ENCODE results near the gene SLC38A10.
A peak's percentile ranks its signal among the peaks of the same experiment; 100 is the strongest.
"Not testable (repeated sequence)": the region's sequence is repeated elsewhere in the genome, so short reads cannot be mapped to it uniquely, and the experiment has no call there.

SLC38A10 gene

GRCh38 chr17:81228834-81229665 lies 66.1 kb downstream of the SLC38A10 start:
- no peak for DNase-seq
- intact Hi-C loops (cut with DNase I) = loop anchor here (10.0 kb wide), 1 partner anchor 194 kb away; the partner anchor contains the start of gene BAIAP2

GRCh38 chr17:81228420-81228819 lies 66.7 kb downstream of the SLC38A10 start:
- DNase-seq = peak in 4 of 42 donors; percentile 15 to 35 (median 24)

GRCh38 chr17:81227630-81228029 lies 67.5 kb downstream of the SLC38A10 start:
- intact Hi-C loops (cut with DNase I) = loop anchor here (10.0 kb wide), 1 partner anchor 193 kb away; the partner anchor contains the start of gene BAIAP2
- DNase-seq = not testable (repeated sequence)

More at GRCh38 chr17:81228420-81228819, 66.7 kb downstream of the SLC38A10 start:
- intact Hi-C loops (cut with DNase I) = loop anchor here (10.0 kb wide), 1 partner anchor 194 kb away; the partner anchor contains the start of gene BAIAP2

- peak in 38 of 42 donors; percentile 20 to 79 (median 49) for DNase-seq
- intact Hi-C loops (cut with DNase I) = loop anchor here (10.0 kb wide), 1 partner anchor 189 kb away; the partner anchor contains the start of gene BAIAP2
Measured at GRCh38 chr17:81223762-81224130, 71.4 kb downstream of the SLC38A10 start.

- intact Hi-C loops (cut with DNase I) = loop anchor here (10.0 kb wide), 1 partner anchor 188 kb away; the partner anchor contains the start of gene BAIAP2
- peak; percentile 95 to 100 (median 99) for DNase-seq
Measured at GRCh38 chr17:81222906-81223761, 72.0 kb downstream of the SLC38A10 start, which contains the start of gene CEP131. Gene CEP131 (minus strand): TSS chr17:81222965. CDS start chr17:81220056, 2,909 bp downstream.

- DNase-seq = no peak
- intact Hi-C loops (cut with DNase I) = loop anchor here (10.0 kb wide), 1 partner anchor 188 kb away; the partner anchor contains the start of gene BAIAP2
Measured at GRCh38 chr17:81222620-81222905, 72.5 kb downstream of the SLC38A10 start.

- DNase-seq = no peak
- intact Hi-C loops (cut with DNase I) = loop anchor here (10.0 kb wide), 1 partner anchor 187 kb away; the partner anchor contains the start of gene BAIAP2
Measured at GRCh38 chr17:81221842-81222619, 73.1 kb downstream of the SLC38A10 start.

- no peak for DNase-seq
- intact Hi-C loops (cut with DNase I) = loop anchor here (10.0 kb wide), 1 partner anchor 187 kb away; the partner anchor contains the start of gene BAIAP2
Measured at GRCh38 chr17:81221371-81221841, 73.7 kb downstream of the SLC38A10 start.

- no peak for DNase-seq
- intact Hi-C loops (cut with DNase I) = loop anchor here (10.0 kb wide), 1 partner anchor 185 kb away; the partner anchor contains the start of gene BAIAP2
Measured at GRCh38 chr17:81219476-81220180, 75.5 kb downstream of the SLC38A10 start.

GRCh38 chr17:81218991-81219390 lies 76.1 kb downstream of the SLC38A10 start:
- no peak for DNase-seq
- intact Hi-C loops (cut with DNase I) = no loop called here

GRCh38 chr17:81218459-81218858 lies 76.6 kb downstream of the SLC38A10 start:
- intact Hi-C loops (cut with DNase I) = no loop called here
- DNase-seq = no peak

- DNase-seq = no peak
- intact Hi-C loops (cut with DNase I) = no loop called here
Measured at GRCh38 chr17:81217491-81217890, 77.6 kb downstream of the SLC38A10 start.

GRCh38 chr17:81213978-81214377 lies 81.1 kb downstream of the SLC38A10 start:
- DNase-seq = no peak
- intact Hi-C loops (cut with DNase I) = no loop called here

GRCh38 chr17:81212365-81212764 lies 82.7 kb downstream of the SLC38A10 start:
- intact Hi-C loops (cut with DNase I) = no loop called here
- DNase-seq = no peak

- DNase-seq = no peak
- intact Hi-C loops (cut with DNase I) = no loop called here
Measured at GRCh38 chr17:81210868-81211267, 84.2 kb downstream of the SLC38A10 start.

- intact Hi-C loops (cut with DNase I) = no loop called here
- no peak for DNase-seq
Measured at GRCh38 chr17:81210466-81210865, 84.6 kb downstream of the SLC38A10 start.

- no peak for DNase-seq
Measured at GRCh38 chr17:81209141-81209540, 86.0 kb downstream of the SLC38A10 start.

GRCh38 chr17:81208651-81209050 lies 86.5 kb downstream of the SLC38A10 start:
- DNase-seq = no peak

More at GRCh38 chr17:81209141-81209540, 86.0 kb downstream of the SLC38A10 start:
- intact Hi-C loops (cut with DNase I) = loop anchor here (10.0 kb wide), 1 partner anchor 64 kb away; no protein-coding TSS in a partner anchor

More at GRCh38 chr17:81208651-81209050, 86.5 kb downstream of the SLC38A10 start:
- intact Hi-C loops (cut with DNase I) = loop anchor here (10.0 kb wide), 1 partner anchor 64 kb away; no protein-coding TSS in a partner anchor
